Nephron (organoid): ENCODE results near the gene ACKR3.

Experiments used
- H3K27ac Mint-ChIP-seq, 3 experiments: 2 replicates each; pipeline ENCODE4 v1.8.0; 2020; ENCODE audit warnings: mixed read lengths in 3 of 3, mild to moderate bottlenecking in 2 of 3, moderate library complexity in 1 of 3
- H3K27me3 Mint-ChIP-seq: 2 replicates; pipeline ENCODE4 v1.8.0; 2021; ENCODE audit warnings: low read depth, mild to moderate bottlenecking, moderate library complexity, mixed read lengths
- H3K36me3 Mint-ChIP-seq: 2 replicates; pipeline ENCODE4 v1.8.0; 2020; ENCODE audit warnings: low read depth, mixed read lengths
- H3K4me1 Mint-ChIP-seq: 2 replicates; pipeline ENCODE4 v1.8.0; 2020; ENCODE audit warnings: mixed read lengths
- H3K4me3 Mint-ChIP-seq, 3 experiments: 2 replicates each; pipeline ENCODE4 v1.8.0; 2020; ENCODE audit warnings: mild to moderate bottlenecking in 3 of 3, mixed read lengths in 3 of 3, moderate library complexity in 2 of 3
- H3K9me3 Mint-ChIP-seq: 2 replicates; pipeline ENCODE4 v1.8.0; 2020; ENCODE audit warnings: mixed read lengths
- TF ChIP-seq, protein P1 (sequence below), 3 experiments: fragments of 200-600 bp; sonication (generic); IDR thresholded peaks; one replicate each; pipeline ENCODE4 v1.5.0; 2021; ENCODE audit warnings: antibody characterized with exemption in 3 of 3; ENCODE audit not compliant: unreplicated experiment in 3 of 3

The ACKR3 gene

DNA sequence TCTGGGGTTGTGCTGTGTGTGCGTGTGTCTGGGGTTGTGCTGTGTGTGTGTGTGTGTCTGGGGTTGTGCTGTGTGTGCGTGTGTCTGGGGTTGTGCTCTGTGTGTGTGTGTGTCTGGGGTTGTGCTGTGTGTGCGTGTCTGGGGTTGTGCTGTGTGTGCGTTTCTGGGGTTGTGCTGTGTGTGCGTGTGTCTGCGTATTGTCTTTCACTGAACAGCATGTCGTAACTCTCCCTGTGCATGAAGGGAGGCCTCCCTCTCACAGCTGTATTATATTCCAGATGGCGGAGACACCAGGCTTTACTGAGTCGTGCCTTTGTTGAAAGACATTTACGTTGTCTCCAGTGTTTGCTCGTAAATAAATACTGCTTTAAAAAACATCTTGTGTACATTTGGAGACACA lies 5.9 kb downstream of the ACKR3 start:
- TF ChIP-seq, protein P1, sequence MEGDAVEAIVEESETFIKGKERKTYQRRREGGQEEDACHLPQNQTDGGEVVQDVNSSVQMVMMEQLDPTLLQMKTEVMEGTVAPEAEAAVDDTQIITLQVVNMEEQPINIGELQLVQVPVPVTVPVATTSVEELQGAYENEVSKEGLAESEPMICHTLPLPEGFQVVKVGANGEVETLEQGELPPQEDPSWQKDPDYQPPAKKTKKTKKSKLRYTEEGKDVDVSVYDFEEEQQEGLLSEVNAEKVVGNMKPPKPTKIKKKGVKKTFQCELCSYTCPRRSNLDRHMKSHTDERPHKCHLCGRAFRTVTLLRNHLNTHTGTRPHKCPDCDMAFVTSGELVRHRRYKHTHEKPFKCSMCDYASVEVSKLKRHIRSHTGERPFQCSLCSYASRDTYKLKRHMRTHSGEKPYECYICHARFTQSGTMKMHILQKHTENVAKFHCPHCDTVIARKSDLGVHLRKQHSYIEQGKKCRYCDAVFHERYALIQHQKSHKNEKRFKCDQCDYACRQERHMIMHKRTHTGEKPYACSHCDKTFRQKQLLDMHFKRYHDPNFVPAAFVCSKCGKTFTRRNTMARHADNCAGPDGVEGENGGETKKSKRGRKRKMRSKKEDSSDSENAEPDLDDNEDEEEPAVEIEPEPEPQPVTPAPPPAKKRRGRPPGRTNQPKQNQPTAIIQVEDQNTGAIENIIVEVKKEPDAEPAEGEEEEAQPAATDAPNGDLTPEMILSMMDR (IDR thresholded peaks at IDR 0.05; ENCODE audit: unreplicated experiment in 3 of 3): no peak
- peak overlapping the region; percentile 63 to 69 (median 67) for H3K4me3 Mint-ChIP-seq
- H3K4me1 Mint-ChIP-seq: peaks cover 83% of the 10 kb centered on the region
- H3K27me3 Mint-ChIP-seq: peaks cover 13% of the 10 kb centered on the region
- H3K9me3 Mint-ChIP-seq: no peaks in the 10 kb centered on the region
- H3K36me3 Mint-ChIP-seq: peaks cover 48% of the 10 kb centered on the region
- H3K27ac Mint-ChIP-seq: peak overlapping the region; percentile 77 to 93 (median 90)

DNA sequence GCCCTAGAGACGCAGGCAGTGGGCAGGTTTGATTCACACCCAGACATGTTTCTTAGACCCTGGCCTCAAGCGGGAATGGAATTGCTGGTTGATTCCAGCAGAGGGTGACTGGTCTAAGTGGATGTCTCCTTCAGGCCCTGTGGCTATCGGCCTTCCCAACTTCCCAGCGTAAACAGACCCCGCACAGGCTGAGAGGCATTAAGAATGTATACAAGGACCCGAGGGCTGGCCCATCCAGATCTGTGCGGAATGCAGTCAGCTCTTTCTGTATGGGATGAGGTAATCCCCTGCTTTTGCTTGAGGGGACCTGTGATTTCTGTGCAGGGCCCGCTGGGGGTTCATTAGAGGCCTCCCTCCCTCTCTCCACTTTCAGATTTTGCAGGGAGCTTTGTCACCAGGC lies 6.5 kb downstream of the ACKR3 start:
- H3K4me1 Mint-ChIP-seq: peaks cover 82% of the 10 kb centered on the region
- peaks cover 53% of the 10 kb centered on the region for H3K36me3 Mint-ChIP-seq
- H3K9me3 Mint-ChIP-seq: no peaks in the 10 kb centered on the region
- H3K4me3 Mint-ChIP-seq: peak overlapping the region; percentile 13 to 67 (median 57)
- peak overlapping the region; percentile 77 to 93 (median 90) for H3K27ac Mint-ChIP-seq
- peaks cover 13% of the 10 kb centered on the region for H3K27me3 Mint-ChIP-seq
- TF ChIP-seq, protein P1 (IDR thresholded peaks at IDR 0.05; ENCODE audit: unreplicated experiment in 3 of 3): no peak

DNA sequence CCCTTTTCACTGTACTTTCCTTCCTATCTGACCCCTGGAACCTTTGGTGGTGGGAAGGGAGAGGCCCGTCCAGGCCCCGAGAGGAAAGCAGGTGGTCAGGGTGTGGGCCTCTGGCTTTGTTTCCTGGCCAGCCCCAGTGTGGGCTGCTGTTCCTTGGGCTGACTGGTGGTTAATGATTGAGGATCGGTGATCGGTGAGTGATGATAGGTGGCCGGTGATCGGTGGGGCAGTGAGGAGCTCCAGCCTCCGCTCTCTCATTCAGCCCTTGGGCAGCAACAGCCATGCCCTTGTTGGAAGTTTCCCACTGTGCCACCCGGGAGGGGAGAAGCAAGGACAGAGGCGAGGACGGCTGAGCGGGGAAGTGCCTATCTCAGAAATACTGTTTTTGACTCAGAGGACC lies 7.3 kb downstream of the ACKR3 start:
- TF ChIP-seq, protein P1 (IDR thresholded peaks at IDR 0.05; ENCODE audit: unreplicated experiment in 3 of 3): no peak
- no peaks in the 10 kb centered on the region for H3K9me3 Mint-ChIP-seq
- H3K4me3 Mint-ChIP-seq: peak overlapping the region in 2 of 3 experiments; percentile 50 to 56
- peaks cover 13% of the 10 kb centered on the region for H3K27me3 Mint-ChIP-seq
- H3K36me3 Mint-ChIP-seq: peaks cover 59% of the 10 kb centered on the region
- peak overlapping the region; percentile 77 to 93 (median 90) for H3K27ac Mint-ChIP-seq
- H3K4me1 Mint-ChIP-seq: peaks cover 77% of the 10 kb centered on the region

DNA sequence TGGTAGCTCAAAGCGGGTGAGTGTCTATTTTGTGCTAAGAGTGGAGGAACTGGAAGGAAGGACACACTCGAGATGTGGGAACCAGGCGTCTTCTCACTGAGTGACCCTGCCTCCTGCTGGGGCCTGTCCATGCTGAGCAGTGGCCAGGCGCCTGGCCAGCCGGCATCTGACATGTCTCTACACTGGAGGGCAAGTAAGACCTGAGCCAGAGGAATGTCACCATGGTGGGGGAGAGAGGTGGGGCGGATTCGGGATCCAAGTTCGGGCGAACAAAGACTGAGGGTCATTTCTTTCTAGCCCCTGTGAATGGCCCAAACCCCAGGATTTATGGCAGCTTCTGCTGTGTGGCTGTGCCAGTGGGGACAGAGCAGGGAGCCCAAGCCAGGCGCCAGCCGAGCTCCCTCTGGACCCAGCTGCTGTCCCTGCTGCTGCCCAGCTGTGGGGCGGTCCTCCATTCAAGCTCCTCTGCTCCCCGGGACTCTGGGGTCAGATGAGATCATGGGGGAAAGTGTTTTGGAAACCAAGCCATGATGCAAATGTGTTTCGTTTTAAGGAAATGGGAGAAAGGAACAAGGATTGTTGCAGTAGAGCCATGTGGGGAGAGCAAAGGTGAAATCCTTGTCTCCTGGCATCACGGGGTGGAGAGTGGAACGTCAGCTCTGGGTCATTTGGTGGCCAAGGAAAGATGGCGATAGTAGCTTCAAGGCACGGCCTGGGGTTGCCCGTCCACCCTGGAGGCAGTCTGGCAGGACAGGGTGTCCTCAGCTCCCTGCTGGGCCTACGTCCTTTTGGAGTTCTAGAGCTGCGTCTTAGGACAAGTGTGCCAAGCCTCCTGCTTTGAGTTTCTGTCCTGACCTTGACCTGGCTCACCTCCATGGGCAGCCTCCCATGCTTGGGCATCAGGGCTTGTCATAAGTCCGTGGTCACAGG lies 8.1 kb downstream of the ACKR3 start:
- Mint-ChIP-seq H3K27me3 (peaks cover 9% of the 10 kb centered on the region), H3K36me3 (peaks cover 57% of the 10 kb centered on the region), H3K4me3 (peak overlapping the region in 1 of 3 experiments; percentile 38), H3K27ac (peak overlapping the region; percentile 77 to 93 (median 90)), H3K4me1 (peaks cover 69% of the 10 kb centered on the region), H3K9me3 (no peaks in the 10 kb centered on the region)
- TF ChIP-seq, protein P1 (IDR thresholded peaks at IDR 0.05; ENCODE audit: unreplicated experiment in 3 of 3): no peak

DNA sequence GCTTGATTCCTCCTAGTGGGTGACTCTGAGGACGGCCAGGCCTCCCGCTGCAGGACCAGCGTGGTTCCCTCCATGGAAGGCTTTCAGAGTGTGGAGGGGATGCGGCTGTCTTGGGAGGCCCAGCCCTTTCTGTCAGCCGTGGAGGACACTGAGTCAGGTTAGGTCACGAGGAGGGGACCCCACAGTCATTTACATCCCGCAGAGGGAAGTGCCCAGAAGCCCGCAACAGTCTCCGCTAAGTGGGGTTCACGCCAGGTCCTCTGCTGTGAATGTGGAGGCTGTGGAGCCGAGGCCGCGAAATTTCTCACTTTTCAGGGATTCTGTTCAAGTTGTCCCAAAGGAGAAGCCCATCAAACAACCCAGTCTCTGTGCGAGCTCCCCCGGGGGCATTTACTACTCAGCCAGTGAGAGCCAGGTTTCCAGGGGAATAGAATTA lies 8.8 kb downstream of the ACKR3 start:
- H3K4me1 Mint-ChIP-seq: peaks cover 64% of the 10 kb centered on the region
- peaks cover 6% of the 10 kb centered on the region for H3K27me3 Mint-ChIP-seq
- H3K36me3 Mint-ChIP-seq: peaks cover 60% of the 10 kb centered on the region
- peak overlapping the region in 2 of 3 experiments; percentile 59 to 67 for H3K27ac Mint-ChIP-seq
- no peaks in the 10 kb centered on the region for H3K9me3 Mint-ChIP-seq
- TF ChIP-seq, protein P1 (IDR thresholded peaks at IDR 0.05; ENCODE audit: unreplicated experiment in 3 of 3): no peak
- H3K4me3 Mint-ChIP-seq: no peak overlapping the region
